Measurements from ENCODE around the gene MBD4.

DNA sequence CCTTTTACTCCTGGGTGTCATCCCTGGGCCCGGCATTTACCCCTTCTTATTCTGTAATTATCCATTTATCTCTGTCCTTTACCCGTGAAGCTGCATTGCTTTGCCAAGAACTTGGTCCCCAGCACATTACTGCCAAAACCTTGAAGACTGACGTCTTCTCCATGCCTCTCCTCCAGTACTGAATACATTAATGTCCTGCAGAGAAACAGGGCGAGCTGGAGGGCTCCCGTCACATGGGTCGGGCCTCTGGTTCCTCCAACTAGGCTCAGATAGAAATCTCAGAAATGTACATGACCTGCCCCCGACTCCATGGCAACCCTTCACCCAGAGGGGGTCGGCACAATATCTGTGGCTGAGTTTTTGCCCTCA, 11.8 kb downstream of the MBD4 start:
- TF ChIP-seq CTCF (optimal IDR thresholded peaks at IDR 0.05 in 1 of 3, IDR thresholded peaks at IDR 0.05 in 1 of 3, conservative IDR thresholded peaks at IDR 0.05 in 1 of 3; ENCODE audit: extremely low read depth in 1 of 3, insufficient read depth in 2 of 3, low read length in 3 of 3) (no peak), EZH2 (IDR thresholded peaks at IDR 0.05; ENCODE audit: low read length) (no peak)
